ENCODE measurements around the gene FLNC.

The FLNC gene

GRCh38 chr7:128843938-128844621 is 13.9 kb downstream of the FLNC start:
- no peak for TF ChIP-seq CTCF (IDR thresholded peaks at IDR 0.05; ENCODE audit: extremely low read depth, insufficient read depth, missing control alignments)
- in situ Hi-C loops (cut with MboI; ENCODE audit: low pct_unique_long_range_greater_than_20kb, low sequenced_read_pairs, unreplicated experiment) = no loop called here
- DNase-seq (ENCODE audit: low spot score) = no peak

- no peak for DNase-seq (ENCODE audit: low spot score)
- no peak for TF ChIP-seq CTCF (IDR thresholded peaks at IDR 0.05; ENCODE audit: extremely low read depth, insufficient read depth, missing control alignments)
- in situ Hi-C loops (cut with MboI; ENCODE audit: low pct_unique_long_range_greater_than_20kb, low sequenced_read_pairs, unreplicated experiment) = no loop called here
Measured at GRCh38 chr7:128844777-128845311, 14.6 kb downstream of the FLNC start.

GRCh38 chr7:128845475-128845874 is 15.3 kb downstream of the FLNC start:
- no peak for TF ChIP-seq CTCF (IDR thresholded peaks at IDR 0.05; ENCODE audit: extremely low read depth, insufficient read depth, missing control alignments)
- in situ Hi-C loops (cut with MboI; ENCODE audit: low pct_unique_long_range_greater_than_20kb, low sequenced_read_pairs, unreplicated experiment) = no loop called here
- DNase-seq (ENCODE audit: low spot score) = no peak

- in situ Hi-C loops (cut with MboI; ENCODE audit: low pct_unique_long_range_greater_than_20kb, low sequenced_read_pairs, unreplicated experiment) = no loop called here
Measured at GRCh38 chr7:128845987-128846386, 15.8 kb downstream of the FLNC start.

GRCh38 chr7:128846781-128847444 is 16.7 kb downstream of the FLNC start:
- DNase-seq (ENCODE audit: low spot score) = no peak
- no peak for TF ChIP-seq CTCF (IDR thresholded peaks at IDR 0.05; ENCODE audit: extremely low read depth, insufficient read depth, missing control alignments)
- in situ Hi-C loops (cut with MboI; ENCODE audit: low pct_unique_long_range_greater_than_20kb, low sequenced_read_pairs, unreplicated experiment) = no loop called here

More at GRCh38 chr7:128845987-128846386, 15.8 kb downstream of the FLNC start:
- no peak for DNase-seq (ENCODE audit: low spot score)
- TF ChIP-seq CTCF (IDR thresholded peaks at IDR 0.05; ENCODE audit: extremely low read depth, insufficient read depth, missing control alignments) = no peak

- TF ChIP-seq CTCF (IDR thresholded peaks at IDR 0.05; ENCODE audit: extremely low read depth, insufficient read depth, missing control alignments) = no peak
- in situ Hi-C loops (cut with MboI; ENCODE audit: low pct_unique_long_range_greater_than_20kb, low sequenced_read_pairs, unreplicated experiment) = no loop called here
- no peak for DNase-seq (ENCODE audit: low spot score)
Measured at GRCh38 chr7:128847721-128848211, 17.6 kb downstream of the FLNC start.

Data from GM13977 (cell line).